Measurements from ENCODE around the gene FRMD8. TPM values are rescaled to one million over a fixed set of nuclear protein-coding genes. Genes with fewer than 3 reads are reported as not detected.

The FRMD8 gene
- total RNA-seq, 1 experiment from 2014 or later: 22.7 TPM

GRCh38 chr11:65353376-65353775 lies 33.1 kb upstream of the FRMD8 start:
- Histone ChIP-seq H3K23me2 (ENCODE audit: insufficient read length, low read depth, low read length, poor library complexity, severe bottlenecking) (peaks cover 18% of the 10 kb centered on the region), H3K4ac (ENCODE audit: low read depth, low read length) (no peak overlapping the region), H3K79me2 (ENCODE audit: insufficient read depth, low read length) (no peaks in the 10 kb centered on the region), H3K18ac (ENCODE audit: insufficient read length, low read depth, low read length) (no peak overlapping the region), H2BK12ac (ENCODE audit: insufficient read length, low read depth, low read length) (no peak overlapping the region), H2BK20ac (ENCODE audit: low read depth, low read length, poor library complexity, severe bottlenecking) (no peak overlapping the region), H2BK5ac (ENCODE audit: insufficient read length, low read length) (no peak overlapping the region), H2BK15ac (ENCODE audit: low read depth, low read length) (no peak overlapping the region), H3K4me2 (ENCODE audit: insufficient read depth, insufficient read length, low read length) (peak overlapping the region; percentile 80), H4K20me1 (ENCODE audit: control insufficient read depth, insufficient read depth, insufficient read length) (no peaks in the 10 kb centered on the region), H3K23ac (ENCODE audit: insufficient read length, low read depth, low read length) (no peak overlapping the region), H2BK120ac (ENCODE audit: low read depth, low read length, poor library complexity, severe bottlenecking) (no peak overlapping the region), H3K9ac (ENCODE audit: extremely low read depth, insufficient read length, low read length) (no peak overlapping the region), H3K14ac (ENCODE audit: insufficient read depth, low read length) (no peak overlapping the region), H3K4me1 (ENCODE audit: insufficient read depth, low read length) (no peaks in the 10 kb centered on the region), H3K56ac (ENCODE audit: insufficient read length, low read depth, low read length) (no peak overlapping the region), H2AK5ac (ENCODE audit: insufficient read length, low read length) (no peak overlapping the region), H4K5ac (ENCODE audit: insufficient read length, low read depth, low read length) (no peak overlapping the region), H2AFZ (ENCODE audit: low read length) (no peak overlapping the region), H4K8ac (replicated peaks; ENCODE audit: insufficient read length, low read depth, low read length) (no peak overlapping the region), H3K9me3 (ENCODE audit: control insufficient read depth, low read depth, low read length) (no peaks in the 10 kb centered on the region), H4K91ac (ENCODE audit: insufficient read length, low read depth, low read length) (no peak overlapping the region), H3T11ph (ENCODE audit: low read length) (no peak overlapping the region), H3K27me3 (ENCODE audit: insufficient read depth, low read length) (peaks cover 2% of the 10 kb centered on the region; the same call in 1 of the 2 replicates), H3K27ac (ENCODE audit: insufficient read length, low read depth, low read length) (no peak overlapping the region), H3K79me1 (ENCODE audit: insufficient read depth, low read depth, low read length, poor library complexity, severe bottlenecking) (no peaks in the 10 kb centered on the region)
- H3K36me3 Mint-ChIP-seq (ENCODE audit: insufficient read depth in 1 of 3, low read depth in 3 of 3): peaks cover 15 to 42% (median 37%) of the 10 kb centered on the region in 3 experiments; a peak in 6 of 7 replicates
- H3K27ac Mint-ChIP-seq: no peak overlapping the region; a peak in 1 of 7 replicates
- no CpG with 5 or more reads among the region's 7 CpGs for WGBS (ENCODE audit: extremely low coverage, insufficient read length, low lambda C conversion rate)
- H3K9me3 Mint-ChIP-seq: no peaks in the 10 kb centered on the region; a peak in 1 of 5 replicates
- TF ChIP-seq CTCF (conservative IDR thresholded peaks at IDR 0.05): no peak
- no peak for DNase-seq
- H3K4me3 Mint-ChIP-seq: peak overlapping the region; percentile 58 to 75
- peaks cover 31% of the 10 kb centered on the region for H3K27me3 Mint-ChIP-seq (ENCODE audit: low read depth)
- H3K4me1 Mint-ChIP-seq: peaks cover 10 to 12% of the 10 kb centered on the region in 2 experiments

Measured in H9 (cell line).